ENCODE measurements around the gene TEX101. TPM values are rescaled to one million over a fixed set of nuclear protein-coding genes. Genes with fewer than 3 reads are reported as not detected.
A peak's percentile ranks its signal among the peaks of the same experiment; 100 is the strongest.

TEX101 gene
- total and polyA plus RNA-seq, 7 donors, result 0.22 TPM; not detected in 6

DNA sequence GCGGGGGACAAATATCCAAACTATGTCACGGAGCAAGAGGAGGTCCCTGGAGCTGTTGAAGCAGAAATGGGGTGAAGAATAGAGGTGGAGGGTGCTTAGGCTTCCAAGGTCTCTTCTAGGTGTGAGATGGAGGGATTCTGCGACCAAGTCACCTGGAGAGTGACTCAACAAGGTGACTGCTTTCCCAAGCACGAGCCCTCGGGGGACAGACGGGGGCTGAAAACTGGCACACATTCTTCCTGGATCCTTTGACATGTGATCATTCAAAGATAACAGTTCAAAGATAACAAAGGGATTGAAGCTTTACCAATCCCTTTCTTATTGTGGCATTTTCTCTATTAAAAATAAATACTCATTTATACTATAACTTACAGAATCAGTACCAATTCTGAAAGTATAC lies 2.2 kb upstream of the TEX101 start:
- H3K27me3 ChIP-seq, result no peaks in the 10 kb centered on the region
- 87 to 89% methylated on average over 6 of the region's 6 CpGs for WGBS, 2 donors
- TF ChIP-seq, protein P1, sequence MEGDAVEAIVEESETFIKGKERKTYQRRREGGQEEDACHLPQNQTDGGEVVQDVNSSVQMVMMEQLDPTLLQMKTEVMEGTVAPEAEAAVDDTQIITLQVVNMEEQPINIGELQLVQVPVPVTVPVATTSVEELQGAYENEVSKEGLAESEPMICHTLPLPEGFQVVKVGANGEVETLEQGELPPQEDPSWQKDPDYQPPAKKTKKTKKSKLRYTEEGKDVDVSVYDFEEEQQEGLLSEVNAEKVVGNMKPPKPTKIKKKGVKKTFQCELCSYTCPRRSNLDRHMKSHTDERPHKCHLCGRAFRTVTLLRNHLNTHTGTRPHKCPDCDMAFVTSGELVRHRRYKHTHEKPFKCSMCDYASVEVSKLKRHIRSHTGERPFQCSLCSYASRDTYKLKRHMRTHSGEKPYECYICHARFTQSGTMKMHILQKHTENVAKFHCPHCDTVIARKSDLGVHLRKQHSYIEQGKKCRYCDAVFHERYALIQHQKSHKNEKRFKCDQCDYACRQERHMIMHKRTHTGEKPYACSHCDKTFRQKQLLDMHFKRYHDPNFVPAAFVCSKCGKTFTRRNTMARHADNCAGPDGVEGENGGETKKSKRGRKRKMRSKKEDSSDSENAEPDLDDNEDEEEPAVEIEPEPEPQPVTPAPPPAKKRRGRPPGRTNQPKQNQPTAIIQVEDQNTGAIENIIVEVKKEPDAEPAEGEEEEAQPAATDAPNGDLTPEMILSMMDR (IDR thresholded peaks at IDR 0.05), result no peak
- TF ChIP-seq POLR2A (IDR thresholded peaks at IDR 0.05), result no peak
- TF ChIP-seq EP300 (IDR thresholded peaks at IDR 0.05), result no peak
- TF ChIP-seq POLR2AphosphoS5 (IDR thresholded peaks at IDR 0.05), result no peak
- no peak for DNase-seq
- no peak overlapping the region for H3K27ac ChIP-seq
- H3K9me3 ChIP-seq, result no peaks in the 10 kb centered on the region
- no peaks in the 10 kb centered on the region for H3K4me1 ChIP-seq
- H3K36me3 ChIP-seq, result no peaks in the 10 kb centered on the region
- no peak overlapping the region for H3K4me3 ChIP-seq
- intact Hi-C loops (cut with DNase I), result no loop called here

DNA sequence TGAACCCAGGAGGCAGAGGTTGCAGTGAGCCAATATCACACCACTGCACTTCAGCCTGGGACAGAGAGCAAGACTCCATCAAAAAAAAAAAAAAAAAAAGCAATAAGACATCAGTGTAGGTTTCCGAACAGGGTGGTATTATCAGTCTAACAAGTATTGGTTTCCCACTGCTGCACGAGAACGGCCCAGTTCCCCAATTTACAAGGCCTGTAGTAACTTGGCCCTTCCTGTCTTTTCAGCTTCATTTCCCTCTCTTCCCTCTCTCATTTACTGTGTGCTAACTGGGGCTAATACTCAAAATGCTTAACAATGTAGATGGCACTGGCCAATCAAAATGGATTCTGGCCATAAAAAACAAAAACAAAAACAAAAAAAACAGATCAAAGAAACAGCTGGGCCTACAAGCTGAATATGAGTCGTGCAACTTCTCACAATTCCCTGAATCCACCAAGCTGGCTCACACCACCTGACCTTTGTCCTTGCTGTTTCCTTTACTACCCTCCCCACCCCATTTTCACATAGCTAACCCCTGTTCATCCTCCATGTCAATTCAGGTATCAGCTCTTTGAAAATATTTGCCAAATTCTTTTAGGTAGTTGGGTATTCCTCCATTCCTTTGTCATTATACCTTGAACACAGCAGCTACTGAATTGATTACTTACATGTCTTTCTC lies 2.4 kb downstream of the TEX101 start:
- no peak for DNase-seq
- Histone ChIP-seq H3K27ac (no peak overlapping the region), H3K9me3 (no peaks in the 10 kb centered on the region), H3K4me1 (no peaks in the 10 kb centered on the region), H3K4me3 (no peak overlapping the region), H3K36me3 (no peaks in the 10 kb centered on the region), H3K27me3 (no peaks in the 10 kb centered on the region)
- WGBS, 2 donors, result 54 to 55% methylated on average over 4 of the region's 4 CpGs
- TF ChIP-seq EP300 (IDR thresholded peaks at IDR 0.05), result no peak
- no peak for TF ChIP-seq POLR2AphosphoS5 (IDR thresholded peaks at IDR 0.05)
- no peak for TF ChIP-seq POLR2A (IDR thresholded peaks at IDR 0.05)
- TF ChIP-seq, protein P1 (IDR thresholded peaks at IDR 0.05), result no peak
- intact Hi-C loops (cut with DNase I), result no loop called here

DNA sequence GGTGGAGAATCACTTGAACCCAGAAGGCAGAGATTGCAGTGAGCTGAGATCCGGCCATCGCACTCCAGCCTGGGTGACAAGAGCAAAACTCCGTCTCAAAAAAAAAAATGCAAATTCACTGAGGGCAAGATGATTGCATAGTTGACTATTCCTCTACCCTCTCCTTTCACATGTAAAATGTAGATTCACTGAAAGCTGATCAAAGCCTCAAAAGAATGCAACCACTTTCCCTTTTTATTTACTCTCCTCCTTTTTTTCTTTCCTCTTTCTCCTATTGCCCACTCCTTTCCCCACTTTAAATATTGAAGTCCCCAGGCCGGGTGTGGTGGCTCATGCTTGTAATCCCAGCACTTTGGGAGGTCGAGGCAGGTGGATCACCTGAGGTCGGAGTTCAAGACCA lies 6.3 kb downstream of the TEX101 start:
- H3K27me3 ChIP-seq, result no peaks in the 10 kb centered on the region
- no peaks in the 10 kb centered on the region for H3K4me1 ChIP-seq
- H3K9me3 ChIP-seq, result no peaks in the 10 kb centered on the region
- WGBS, 2 donors, result 88 to 91% methylated on average over 6 of the region's 6 CpGs
- H3K4me3 ChIP-seq, result no peak overlapping the region
- DNase-seq, result peak; percentile 26
- intact Hi-C loops (cut with DNase I), result no loop called here
- H3K27ac ChIP-seq, result no peak overlapping the region
- H3K36me3 ChIP-seq, result no peaks in the 10 kb centered on the region
- TF ChIP-seq POLR2AphosphoS5 (IDR thresholded peaks at IDR 0.05), result no peak
- TF ChIP-seq EP300 (IDR thresholded peaks at IDR 0.05), result no peak
- TF ChIP-seq, protein P1 (IDR thresholded peaks at IDR 0.05), result no peak
- no peak for TF ChIP-seq POLR2A (IDR thresholded peaks at IDR 0.05)

DNA sequence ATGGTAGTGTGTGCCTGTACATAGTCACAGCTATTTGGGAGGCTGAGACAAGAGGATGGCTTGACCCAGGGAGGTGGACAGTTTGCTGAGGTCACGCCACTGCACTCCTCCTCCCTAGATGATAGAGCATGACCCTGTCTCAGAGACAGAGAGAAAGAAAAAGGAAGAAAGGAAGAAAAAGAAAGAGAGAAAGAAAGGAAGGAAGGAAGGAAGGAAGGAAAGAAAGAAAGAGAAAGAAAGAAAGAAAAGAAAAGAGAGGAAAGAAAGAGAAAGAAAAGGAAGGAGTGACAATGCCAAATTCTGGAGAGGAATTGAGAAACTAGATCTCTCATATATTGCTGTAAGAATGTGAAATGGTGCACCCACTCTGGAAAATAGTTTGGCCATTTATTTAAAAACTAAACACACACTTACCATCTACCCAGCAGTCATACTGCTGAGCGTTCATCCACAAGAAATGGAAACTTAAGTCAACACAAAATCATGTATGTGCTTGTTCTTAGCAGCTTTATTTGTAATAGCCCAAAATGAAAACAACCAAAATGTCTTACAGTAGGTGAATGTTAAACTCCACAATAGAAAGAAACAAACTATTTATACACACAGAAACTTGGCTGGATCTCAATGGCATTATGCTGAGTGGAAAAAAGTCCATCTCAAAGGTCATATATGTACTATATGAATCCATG lies 7.5 kb downstream of the TEX101 start:
- H3K4me3 ChIP-seq, result no peak overlapping the region
- DNase-seq, result no peak
- 86 to 94% methylated on average over 2 of the region's 2 CpGs for WGBS, 2 donors
- H3K4me1 ChIP-seq, result no peaks in the 10 kb centered on the region
- no peak for TF ChIP-seq POLR2AphosphoS5 (IDR thresholded peaks at IDR 0.05)
- no peak for TF ChIP-seq EP300 (IDR thresholded peaks at IDR 0.05)
- TF ChIP-seq POLR2A (IDR thresholded peaks at IDR 0.05), result no peak
- TF ChIP-seq, protein P1 (IDR thresholded peaks at IDR 0.05), result no peak
- H3K9me3 ChIP-seq, result no peaks in the 10 kb centered on the region
- no peaks in the 10 kb centered on the region for H3K27me3 ChIP-seq
- no peak overlapping the region for H3K27ac ChIP-seq
- H3K36me3 ChIP-seq, result no peaks in the 10 kb centered on the region
- intact Hi-C loops (cut with DNase I), result no loop called here

All from sigmoid colon (tissue), 7 donors.